Natural killer cell (primary cell): ENCODE results near the gene NKX6-2. TPM values are rescaled to one million over a fixed set of nuclear protein-coding genes. Genes with fewer than 3 reads are reported as not detected.

ENCODE experiments used
- ATAC-seq, 3 donors: fragments of 150-1000 bp in 2 of 3; fragments of 200-7000 bp in 1 of 3; cut with Tn5 transposase; 1 replicate in 1 of 3; 2 replicates in 2 of 3; pipeline ENCODE4 v1.10.0; 2021; ENCODE audit warnings: mild to moderate bottlenecking in 2 of 3, moderate library complexity in 2 of 3
- DNase-seq, 2 donors: peaks; one replicate each; pipeline versions ENCODE4 v3.0.0 to v3.0.0-alpha.2; 2013 to 2021; ENCODE audit warnings: mixed read lengths in 1 of 2
- H3K27ac ChIP-seq: one replicate; pipeline ENCODE4 v1.5.1; 2013; ENCODE audit warnings: mild to moderate bottlenecking, low read length
- H3K27me3 ChIP-seq: one replicate; pipeline ENCODE4 v1.6.1; 2013; ENCODE audit warnings: low read length; ENCODE audit not compliant: control insufficient read depth, insufficient read depth
- H3K36me3 ChIP-seq: one replicate; pipeline ENCODE4 v1.6.1; 2013; ENCODE audit warnings: low read length; ENCODE audit not compliant: control insufficient read depth, insufficient read depth
- H3K4me1 ChIP-seq: one replicate; pipeline ENCODE4 v1.6.1; 2013; ENCODE audit warnings: low read length; ENCODE audit not compliant: control insufficient read depth, insufficient read depth
- H3K4me3 ChIP-seq: one replicate; pipeline ENCODE4 v1.5.1; 2013; ENCODE audit warnings: low read length
- H3K9me3 ChIP-seq: one replicate; pipeline ENCODE4 v1.6.1; 2013; ENCODE audit warnings: low read length; ENCODE audit not compliant: control insufficient read depth, insufficient read depth
- H3K27ac Mint-ChIP-seq, 2 donors: one replicate each; pipeline ENCODE4 v1.8.0; 2022; ENCODE audit warnings: mild to moderate bottlenecking in 2 of 2, mixed read lengths in 2 of 2, moderate library complexity in 1 of 2
- H3K27me3 Mint-ChIP-seq, 2 donors: one replicate each; pipeline ENCODE4 v1.8.0; 2022; ENCODE audit warnings: low read depth in 2 of 2, mixed read lengths in 2 of 2
- H3K36me3 Mint-ChIP-seq: one replicate; pipeline ENCODE4 v1.8.0; 2022; ENCODE audit warnings: mixed read lengths
- H3K4me1 Mint-ChIP-seq, 2 donors: one replicate each; pipeline ENCODE4 v1.8.0; 2022; ENCODE audit warnings: mixed read lengths in 2 of 2
- H3K4me3 Mint-ChIP-seq: one replicate; pipeline ENCODE4 v1.8.0; 2022; ENCODE audit warnings: mild to moderate bottlenecking, moderate library complexity, mixed read lengths
- H3K9me3 Mint-ChIP-seq, 2 donors: one replicate each; pipeline ENCODE4 v1.8.0; 2022; ENCODE audit warnings: mixed read lengths in 2 of 2
- WGBS: methylation state at CpG from one replicate; pipeline ENCODE4 v1.1.7; 2013; ENCODE audit warnings: missing lambda C conversion rate; ENCODE audit not compliant: insufficient coverage; 5-methylcytosine and 5-hydroxymethylcytosine counted together
- intact Hi-C: fragments of 100-400 bp; cut with micrococcal nuclease; formaldehyde crosslinking; loops from one replicate; pipeline ENCODE4 v1.14.2; 2022
- total RNA-seq, 4 donors: library from RNA; stranded (reverse); fragments of 120-200 nt in 1 of 4; gene quantifications; one replicate each; pipeline versions ENCODE4 v1.2.3 to v1.2.4, GENCODE V29; 2013 to 2022
- TF ChIP-seq, protein P1 (sequence below): fragments of 200-600 bp; IDR thresholded peaks from one replicate; pipeline ENCODE4 v1.8.0; 2022; ENCODE audit warnings: antibody characterized with exemption

The NKX6-2 gene
- total RNA-seq, 3 donors from 2014 or later (not counting 1 experiment from before 2014, with no cell fraction given), result not detected

DNA sequence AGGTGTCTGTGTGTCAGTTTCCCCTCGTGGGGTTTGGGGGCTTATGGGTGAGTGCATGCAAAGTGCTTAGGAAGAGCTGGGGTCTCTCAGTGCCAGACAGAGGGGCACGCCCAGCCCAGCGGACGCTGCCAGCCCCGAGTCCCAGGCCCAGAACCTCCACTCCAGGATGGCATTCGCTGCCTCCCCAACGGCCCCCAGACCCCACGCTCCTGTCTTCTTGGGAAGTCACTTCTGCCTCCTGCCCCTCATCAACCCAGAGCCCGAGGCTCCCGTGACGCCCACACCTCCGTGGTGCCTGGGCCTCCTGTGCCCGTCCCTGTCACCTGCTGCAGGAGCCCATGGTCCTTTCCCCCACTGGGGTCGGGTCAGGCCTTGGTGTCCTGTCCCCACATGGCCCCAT lies 35.0 kb downstream of the NKX6-2 start:
- no peaks in the 10 kb centered on the region for H3K9me3 ChIP-seq
- DNase-seq (no peak), ATAC-seq (no peak)
- WGBS, result 95% methylated on average over 14 of the region's 14 CpGs
- TF ChIP-seq, protein P1, sequence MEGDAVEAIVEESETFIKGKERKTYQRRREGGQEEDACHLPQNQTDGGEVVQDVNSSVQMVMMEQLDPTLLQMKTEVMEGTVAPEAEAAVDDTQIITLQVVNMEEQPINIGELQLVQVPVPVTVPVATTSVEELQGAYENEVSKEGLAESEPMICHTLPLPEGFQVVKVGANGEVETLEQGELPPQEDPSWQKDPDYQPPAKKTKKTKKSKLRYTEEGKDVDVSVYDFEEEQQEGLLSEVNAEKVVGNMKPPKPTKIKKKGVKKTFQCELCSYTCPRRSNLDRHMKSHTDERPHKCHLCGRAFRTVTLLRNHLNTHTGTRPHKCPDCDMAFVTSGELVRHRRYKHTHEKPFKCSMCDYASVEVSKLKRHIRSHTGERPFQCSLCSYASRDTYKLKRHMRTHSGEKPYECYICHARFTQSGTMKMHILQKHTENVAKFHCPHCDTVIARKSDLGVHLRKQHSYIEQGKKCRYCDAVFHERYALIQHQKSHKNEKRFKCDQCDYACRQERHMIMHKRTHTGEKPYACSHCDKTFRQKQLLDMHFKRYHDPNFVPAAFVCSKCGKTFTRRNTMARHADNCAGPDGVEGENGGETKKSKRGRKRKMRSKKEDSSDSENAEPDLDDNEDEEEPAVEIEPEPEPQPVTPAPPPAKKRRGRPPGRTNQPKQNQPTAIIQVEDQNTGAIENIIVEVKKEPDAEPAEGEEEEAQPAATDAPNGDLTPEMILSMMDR, result no peak
- no peaks in the 10 kb centered on the region for H3K36me3 Mint-ChIP-seq
- H3K4me3 Mint-ChIP-seq, result no peak overlapping the region
- H3K27me3 Mint-ChIP-seq, result no peaks in the 10 kb centered on the region
- H3K4me1 ChIP-seq, result no peaks in the 10 kb centered on the region
- no peak overlapping the region for H3K27ac ChIP-seq
- no peak overlapping the region for H3K4me3 ChIP-seq
- no peaks in the 10 kb centered on the region for H3K27me3 ChIP-seq
- peaks cover 2% of the 10 kb centered on the region for H3K36me3 ChIP-seq
- no peaks in the 10 kb centered on the region for H3K4me1 Mint-ChIP-seq
- intact Hi-C loops, result no loop called here
- H3K9me3 Mint-ChIP-seq, result no peaks in the 10 kb centered on the region
- H3K27ac Mint-ChIP-seq, result no peak overlapping the region

DNA sequence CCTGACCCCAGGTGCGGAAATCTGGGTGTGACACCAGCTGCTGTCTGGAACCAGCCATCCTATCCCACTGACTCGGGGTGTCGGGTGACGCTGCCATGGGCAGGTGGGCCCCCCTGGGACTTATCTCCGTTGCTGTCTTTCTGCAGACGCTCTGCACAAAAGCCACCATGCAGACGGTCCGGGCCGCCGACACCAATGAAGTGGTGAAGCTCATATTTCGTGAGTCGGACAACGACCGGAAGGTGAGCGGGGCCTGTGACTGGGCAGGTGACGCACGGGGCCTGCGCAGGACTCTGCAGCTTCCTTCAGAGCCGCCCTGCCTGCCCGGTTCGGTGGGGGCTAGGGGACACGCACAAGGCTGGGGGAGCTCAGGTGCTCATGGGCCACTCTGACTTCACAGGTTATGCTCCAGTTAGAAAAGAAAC lies 36.6 kb downstream of the NKX6-2 start:
- intact Hi-C loops, result no loop called here
- DNase-seq (no peak), ATAC-seq (no peak)
- Histone ChIP-seq H3K27ac (no peak overlapping the region), H3K27me3 (no peaks in the 10 kb centered on the region), H3K36me3 (peaks cover 2% of the 10 kb centered on the region), H3K4me3 (no peak overlapping the region), H3K4me1 (no peaks in the 10 kb centered on the region), H3K9me3 (no peaks in the 10 kb centered on the region)
- Mint-ChIP-seq H3K27ac (no peak overlapping the region), H3K4me3 (no peak overlapping the region), H3K4me1 (no peaks in the 10 kb centered on the region), H3K9me3 (no peaks in the 10 kb centered on the region), H3K36me3 (no peaks in the 10 kb centered on the region), H3K27me3 (no peaks in the 10 kb centered on the region)
- TF ChIP-seq, protein P1, result no peak
- 94% methylated on average over 22 of the region's 22 CpGs for WGBS

DNA sequence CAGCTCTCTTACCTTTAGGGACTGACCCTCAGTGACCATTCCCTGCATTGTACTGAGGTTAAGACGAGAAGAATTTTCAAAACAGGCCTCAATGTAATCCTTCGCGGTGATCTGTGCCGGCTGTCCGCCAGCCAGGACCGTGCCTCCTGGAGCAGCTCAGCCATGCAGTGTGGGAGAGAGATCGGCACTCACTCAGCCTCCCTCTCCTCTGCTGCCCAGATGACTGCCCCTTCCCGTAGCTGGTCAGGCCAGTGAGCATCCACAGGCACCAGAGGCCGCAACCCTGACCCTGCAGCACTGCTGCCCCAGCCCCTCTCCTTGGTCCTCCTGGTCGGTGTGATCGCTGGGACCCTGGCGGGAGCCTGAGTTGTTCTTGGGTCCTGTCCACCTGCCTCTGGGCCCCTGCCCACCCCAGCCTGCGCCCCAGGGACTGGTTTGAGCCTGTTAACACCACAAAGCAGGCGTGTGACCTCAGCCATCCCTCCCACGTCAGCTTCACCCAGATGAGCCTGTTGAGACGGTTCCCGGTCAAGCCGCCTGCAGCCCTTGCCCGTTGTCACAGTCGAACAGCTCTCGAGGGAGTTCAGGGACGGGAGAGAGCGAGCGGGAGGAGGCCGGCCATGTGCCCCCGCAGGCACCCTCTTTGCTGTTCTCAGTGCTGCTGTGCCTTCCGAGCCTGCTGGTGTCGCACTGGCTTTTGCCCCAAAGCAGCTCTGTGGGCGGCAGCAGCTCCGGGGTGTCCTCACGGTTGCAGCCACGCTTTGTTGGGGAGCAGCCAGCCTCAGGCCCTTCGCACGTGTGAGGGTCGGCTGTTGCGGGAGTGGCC lies 37.2 kb downstream of the NKX6-2 start:
- Mint-ChIP-seq H3K36me3 (no peaks in the 10 kb centered on the region), H3K27ac (no peak overlapping the region), H3K27me3 (no peaks in the 10 kb centered on the region), H3K9me3 (no peaks in the 10 kb centered on the region), H3K4me1 (no peaks in the 10 kb centered on the region), H3K4me3 (no peak overlapping the region)
- DNase-seq (no peak), ATAC-seq (no peak)
- 93% methylated on average over 36 of the region's 36 CpGs for WGBS
- Histone ChIP-seq H3K27ac (no peak overlapping the region), H3K36me3 (peaks cover 2% of the 10 kb centered on the region), H3K4me1 (no peaks in the 10 kb centered on the region), H3K9me3 (no peaks in the 10 kb centered on the region), H3K27me3 (no peaks in the 10 kb centered on the region), H3K4me3 (no peak overlapping the region)
- intact Hi-C loops, result no loop called here
- TF ChIP-seq, protein P1, result no peak

DNA sequence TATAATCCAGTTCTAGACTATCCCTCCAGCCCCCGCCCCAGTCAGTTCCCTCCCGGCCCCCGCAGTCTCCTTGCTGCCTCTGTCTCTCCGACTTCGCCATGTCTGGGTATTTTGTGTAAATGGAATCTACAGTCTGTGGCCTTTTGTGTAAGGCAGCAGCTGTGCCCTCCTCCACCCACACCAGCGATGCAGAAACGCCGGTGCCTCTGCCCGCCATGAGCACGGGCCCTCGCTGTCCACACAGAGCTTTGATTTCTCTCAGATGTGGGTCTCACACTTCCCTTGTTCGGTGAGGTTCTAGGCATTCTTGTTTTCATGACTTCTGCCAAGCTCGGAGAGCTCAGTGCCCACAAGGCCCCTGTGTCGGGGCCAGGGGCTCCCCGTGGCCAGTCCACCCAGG lies 37.8 kb downstream of the NKX6-2 start:
- TF ChIP-seq, protein P1, result no peak
- ATAC-seq, result no peak
- no peak overlapping the region for H3K27ac Mint-ChIP-seq
- H3K27ac ChIP-seq, result no peak overlapping the region
- intact Hi-C loops, result no loop called here
- H3K36me3 ChIP-seq, result peaks cover 2% of the 10 kb centered on the region
- no peak overlapping the region for H3K4me3 ChIP-seq
- no peaks in the 10 kb centered on the region for H3K9me3 Mint-ChIP-seq
- no peak for DNase-seq
- H3K4me1 Mint-ChIP-seq, result no peaks in the 10 kb centered on the region
- no peaks in the 10 kb centered on the region for H3K27me3 Mint-ChIP-seq
- H3K9me3 ChIP-seq, result no peaks in the 10 kb centered on the region
- no peak overlapping the region for H3K4me3 Mint-ChIP-seq
- H3K27me3 ChIP-seq, result no peaks in the 10 kb centered on the region
- H3K4me1 ChIP-seq, result no peaks in the 10 kb centered on the region
- WGBS, result 79% methylated on average over 12 of the region's 15 CpGs
- H3K36me3 Mint-ChIP-seq, result no peaks in the 10 kb centered on the region
